ENCODE data around the gene PKN1. TPM values are rescaled to one million over a fixed set of nuclear protein-coding genes. Genes with fewer than 3 reads are reported as not detected.

Gene PKN1
- total and polyA plus RNA-seq, 2 of the 13 experiments (the other 11 are each of a cell fraction or from before 2014, with no cell fraction given): 45.7 to 54.5 TPM

DNA sequence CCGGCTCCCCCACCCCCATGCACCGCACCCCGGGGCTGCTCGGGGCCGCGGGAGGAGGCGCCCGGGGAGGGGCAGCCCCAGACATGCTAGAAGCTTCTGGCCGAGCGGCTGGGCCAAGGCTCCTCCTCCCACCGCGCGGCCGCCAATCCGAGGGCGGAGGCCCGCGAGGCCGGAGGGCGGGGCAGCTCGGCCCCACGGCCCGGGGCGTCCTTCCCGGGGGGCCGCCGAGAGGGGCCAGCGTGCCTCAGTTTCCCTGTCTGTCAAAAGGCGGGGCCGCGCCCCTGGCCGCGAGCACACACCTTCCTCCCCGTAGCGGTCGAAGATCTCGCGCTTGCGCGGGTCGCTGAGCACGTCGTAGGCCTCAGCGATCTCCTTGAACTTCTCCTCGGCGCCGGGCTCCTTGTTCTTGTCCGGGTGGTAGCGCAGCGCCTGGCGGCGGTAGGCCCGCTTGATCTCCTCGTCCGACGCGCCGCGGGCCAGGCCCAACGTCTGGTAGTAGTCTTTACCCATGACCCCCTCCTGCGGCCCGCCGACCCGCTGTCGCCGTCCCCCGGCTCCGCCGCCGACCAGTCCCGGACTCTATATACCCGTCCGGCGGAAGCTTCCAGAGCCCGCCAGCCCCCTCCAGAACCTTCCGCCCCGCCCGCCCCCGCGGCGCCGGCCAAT lies 84.9 kb downstream of the PKN1 start, which contains the start of gene DNAJB1 (continued):
- TF ChIP-seq BRCA1 (CRISPR knock-in tag; IDR thresholded peaks at IDR 0.05): peak; percentile 73; the same call in 1 of the 2 replicates
- peak; percentile 42; the same call in 1 of the 2 replicates for TF ChIP-seq EED (CRISPR knock-in tag; IDR thresholded peaks at IDR 0.05)
- TF ChIP-seq ZNF501 (CRISPR knock-in tag; IDR thresholded peaks at IDR 0.05): no peak
- peak; percentile 99 for TF ChIP-seq POLR2G (IDR thresholded peaks at IDR 0.05; ENCODE audit: low read depth, low read length)
- TF ChIP-seq, protein P1, sequence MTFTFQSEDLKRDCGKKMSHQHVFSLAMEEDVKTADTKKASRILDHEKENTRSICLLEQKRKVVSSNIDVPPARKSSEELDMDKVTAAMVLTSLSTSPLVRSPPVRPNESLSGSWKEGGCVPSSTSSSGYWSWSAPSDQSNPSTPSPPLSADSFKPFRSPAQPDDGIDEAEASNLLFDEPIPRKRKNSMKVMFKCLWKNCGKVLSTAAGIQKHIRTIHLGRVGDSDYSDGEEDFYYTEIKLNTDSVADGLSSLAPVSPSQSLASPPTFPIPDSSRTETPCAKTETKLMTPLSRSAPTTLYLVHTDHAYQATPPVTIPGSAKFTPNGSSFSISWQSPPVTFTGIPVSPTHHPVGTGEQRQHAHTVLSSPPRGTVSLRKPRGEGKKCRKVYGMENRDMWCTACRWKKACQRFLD (CRISPR knock-in tag; IDR thresholded peaks at IDR 0.05; ENCODE audit: borderline replicate concordance): 0 out of 2 replicates have a peak, but pooled peaks have one; percentile 60
- TF ChIP-seq MBNL3 (CRISPR knock-in tag; conservative IDR thresholded peaks at IDR 0.05): no peak
- peak; percentile 62 for TF ChIP-seq ZNF747 (CRISPR knock-in tag; IDR thresholded peaks at IDR 0.05; ENCODE audit: borderline replicate concordance)
- TF ChIP-seq ZNF850 (CRISPR knock-in tag; conservative IDR thresholded peaks at IDR 0.05): no peak
- no peak for TF ChIP-seq ZNF335 (CRISPR knock-in tag; IDR thresholded peaks at IDR 0.05)
- no peak for TF ChIP-seq TGIF2 (CRISPR knock-in tag; IDR thresholded peaks at IDR 0.05)
- TF ChIP-seq GABPA (IDR thresholded peaks at IDR 0.05; ENCODE audit: low read depth, low read length): no peak
- TF ChIP-seq GABPA (CRISPR knock-in tag; IDR thresholded peaks at IDR 0.05; ENCODE audit: low read depth): peak; percentile 27
- TF ChIP-seq ZNF367 (CRISPR knock-in tag; IDR thresholded peaks at IDR 0.05; ENCODE audit: borderline replicate concordance): 0 out of 2 replicates have a peak, but pooled peaks have one; percentile 17
- TF ChIP-seq MAFG (CRISPR knock-in tag; IDR thresholded peaks at IDR 0.05): no peak
- TF ChIP-seq ZSCAN12 (CRISPR knock-in tag; IDR thresholded peaks at IDR 0.05): 0 out of 2 replicates have a peak, but pooled peaks have one; percentile 44
- no peak for TF ChIP-seq HDAC6 (IDR thresholded peaks at IDR 0.05; ENCODE audit: low read depth, low read length)
- TF ChIP-seq ZNF761 (CRISPR knock-in tag; conservative IDR thresholded peaks at IDR 0.05): peak; percentile 52; the same call in 1 of the 2 replicates
- TF ChIP-seq SNAPC5 (CRISPR knock-in tag; IDR thresholded peaks at IDR 0.05; ENCODE audit: borderline replicate concordance): no peak
- TF ChIP-seq ZNF317 (CRISPR knock-in tag; IDR thresholded peaks at IDR 0.05): 0 out of 2 replicates have a peak, but pooled peaks have one; percentile 15
- TF ChIP-seq HOXA3 (CRISPR knock-in tag; IDR thresholded peaks at IDR 0.05): peak; percentile 61
- peak; percentile 91 for TF ChIP-seq TAF1 (CRISPR knock-in tag; IDR thresholded peaks at IDR 0.05)
- TF ChIP-seq ZNF557 (CRISPR knock-in tag; IDR thresholded peaks at IDR 0.05): 0 out of 2 replicates have a peak, but pooled peaks have one; percentile 53
- TF ChIP-seq ESRRA (CRISPR knock-in tag; IDR thresholded peaks at IDR 0.05; ENCODE audit: low read depth): 0 out of 2 replicates have a peak, but pooled peaks have one; percentile 71
- peak; percentile 19; the same call in 1 of the 2 replicates for TF ChIP-seq ZNF7 (CRISPR knock-in tag; IDR thresholded peaks at IDR 0.05)
- TF ChIP-seq ZNF569 (CRISPR knock-in tag; IDR thresholded peaks at IDR 0.05; ENCODE audit: borderline replicate concordance): no peak
- TF ChIP-seq PHF5A (CRISPR knock-in tag; IDR thresholded peaks at IDR 0.05; ENCODE audit: low read depth, unreplicated experiment): no peak
- TF ChIP-seq ZNF782 (CRISPR knock-in tag; IDR thresholded peaks at IDR 0.05; ENCODE audit: borderline replicate concordance): no peak; the same call in 1 of the 2 replicates
- TF ChIP-seq ZFP82 (CRISPR knock-in tag; IDR thresholded peaks at IDR 0.05; ENCODE audit: borderline replicate concordance): peak; percentile 94; the same call in 1 of the 2 replicates
- TF ChIP-seq ZNF639 (CRISPR knock-in tag; conservative IDR thresholded peaks at IDR 0.05): peak; percentile 48; the same call in 1 of the 2 replicates
- peak; percentile 59; the same call in 1 of the 2 replicates for TF ChIP-seq CBX5 (CRISPR knock-in tag; IDR thresholded peaks at IDR 0.05; ENCODE audit: borderline replicate concordance)
- TF ChIP-seq ZNF720 (CRISPR knock-in tag; IDR thresholded peaks at IDR 0.05): no peak

Measured in HepG2 (cell line).